HepG2 (cell line): ENCODE results near the gene SERPINB1. TPM values are rescaled to one million over a fixed set of nuclear protein-coding genes. Genes with fewer than 3 reads are reported as not detected.

Experiments used
- BRD4 ChIP-seq: sonication (generic); formaldehyde crosslinking; IDR thresholded peaks from 2 replicates; pipeline ENCODE4 v1.4.0; 2020; ENCODE audit warnings: missing genetic modification reagents
- CHD2 ChIP-seq: IDR thresholded peaks from 2 replicates; pipeline ENCODE4 v1.6.1; 2011; ENCODE audit warnings: low read depth, low read length, improper control_type of control experiment
- DPF2 ChIP-seq: sonication (generic); formaldehyde crosslinking; IDR thresholded peaks from 2 replicates; pipeline ENCODE4 v1.4.0; 2020; ENCODE audit warnings: mild to moderate bottlenecking, low read depth, missing genetic modification reagents, borderline replicate concordance
- HDAC6 ChIP-seq: fragments of 200-600 bp; sonication (generic); IDR thresholded peaks from 2 replicates; pipeline ENCODE4 v1.7.0; 2017; ENCODE audit warnings: mild to moderate bottlenecking, antibody characterized with exemption, low read length, low read depth
- NFE2 ChIP-seq: sonication (generic); formaldehyde crosslinking; IDR thresholded peaks from 2 replicates; pipeline ENCODE4 v1.4.0; 2020; ENCODE audit warnings: missing genetic modification reagents
- POLR2AphosphoS5 ChIP-seq: IDR thresholded peaks from 2 replicates; pipeline ENCODE4 v1.6.1; 2012; ENCODE audit warnings: low read depth, low read length
- TCF12 ChIP-seq, 2 experiments: fragments of 450-650 bp in 1 of 2; sonication (generic) in 1 of 2; formaldehyde crosslinking in 1 of 2; IDR thresholded peaks; 2 replicates each; pipeline versions ENCODE4 v1.6.1 to v1.8.0; 2017 to 2022; ENCODE audit warnings: antibody characterized with exemption in 1 of 2, mild to moderate bottlenecking in 1 of 2, missing genetic modification reagents in 1 of 2, moderate library complexity in 1 of 2
- XRCC5 ChIP-seq: fragments of 200-400 bp; formaldehyde crosslinking; optimal IDR thresholded peaks from 2 replicates; pipeline ENCODE3; 2017; ENCODE audit warnings: mild to moderate bottlenecking, low read length
- ZKSCAN8 ChIP-seq: IDR thresholded peaks from 2 replicates; pipeline ENCODE4 v1.6.1; 2016; ENCODE audit warnings: borderline replicate concordance, missing genetic modification reagents, missing compliant biosample characterization
- ZNF10 ChIP-seq: sonication (generic); formaldehyde crosslinking; IDR thresholded peaks from 2 replicates; pipeline ENCODE4 v1.4.0; 2020; ENCODE audit warnings: mild to moderate bottlenecking, low read depth, missing genetic modification reagents, borderline replicate concordance
- ZNF20 ChIP-seq: sonication (generic); formaldehyde crosslinking; IDR thresholded peaks from 2 replicates; pipeline ENCODE4 v1.4.0; 2020; ENCODE audit warnings: mild to moderate bottlenecking, moderate library complexity, missing genetic modification reagents
- ZNF530 ChIP-seq: sonication (generic); formaldehyde crosslinking; IDR thresholded peaks from 2 replicates; pipeline ENCODE4 v1.5.0; 2020; ENCODE audit warnings: low read depth, mild to moderate bottlenecking, missing genetic modification reagents
- ZNF572 ChIP-seq: sonication (generic); formaldehyde crosslinking; IDR thresholded peaks from 2 replicates; pipeline ENCODE4 v1.5.1; 2020; ENCODE audit warnings: mild to moderate bottlenecking, missing genetic modification reagents
- ZNF619 ChIP-seq: sonication (generic); formaldehyde crosslinking; IDR thresholded peaks from 2 replicates; pipeline ENCODE4 v1.4.0; 2020; ENCODE audit warnings: mild to moderate bottlenecking, missing genetic modification reagents
- ZNF652 ChIP-seq: IDR thresholded peaks from 2 replicates; pipeline ENCODE4 v1.6.1; 2016; ENCODE audit warnings: low read depth, borderline replicate concordance
- ZNF790 ChIP-seq: sonication (generic); formaldehyde crosslinking; IDR thresholded peaks from 2 replicates; pipeline ENCODE4 v1.8.0; 2022; ENCODE audit warnings: missing genetic modification reagents, mild to moderate bottlenecking, borderline replicate concordance
- ZSCAN22 ChIP-seq: sonication (generic); formaldehyde crosslinking; IDR thresholded peaks from 2 replicates; pipeline ENCODE4 v1.4.0; 2020; ENCODE audit warnings: mild to moderate bottlenecking, missing genetic modification reagents
- polyA plus RNA-seq, 8 experiments: library from polyadenylated mRNA; depleted of rRNA in 3 of 8; stranded (reverse) in 7 of 8; unstranded in 1 of 8; fragments of >200 nt; fragmentation: Illumina TruSeq in 4 of 8; extraction: Trizol in 4 of 8; gene quantifications; 2 replicates each; pipeline versions ENCODE4 v1.2.1 to v1.2.3, GENCODE V29; 2011 to 2016; ENCODE audit warnings: low read depth in 4 of 8, missing spikeins in 1 of 8, mixed read lengths in 1 of 8; ENCODE audit not compliant: insufficient read depth in 1 of 8
- total RNA-seq, 5 experiments: library from RNA; depleted of rRNA; stranded (reverse); fragments of >200 nt; fragmentation: Illumina TruSeq; extraction: Trizol; gene quantifications; 2 replicates each; pipeline ENCODE4 v1.2.3, GENCODE V29; 2016; ENCODE audit warnings: low read depth in 1 of 5
- TF ChIP-seq, protein P1 (sequence below): IDR thresholded peaks from 2 replicates; pipeline ENCODE4 v1.6.1; 2018; ENCODE audit warnings: missing genetic modification reagents
- TF ChIP-seq, protein P2 (sequence below): sonication (generic); formaldehyde crosslinking; IDR thresholded peaks from 2 replicates; pipeline ENCODE4 v1.4.0; 2020; ENCODE audit warnings: low read depth, missing genetic modification reagents
- TF ChIP-seq, protein P3 (sequence below): sonication (generic); formaldehyde crosslinking; IDR thresholded peaks from 2 replicates; pipeline ENCODE4 v1.9.0; 2021; ENCODE audit warnings: missing genetic modification reagents, borderline replicate concordance

The SERPINB1 gene
- total and polyA plus RNA-seq, 2 of the 13 experiments (the other 11 are each of a cell fraction or from before 2014, with no cell fraction given) = 41.4 to 60.5 TPM

DNA sequence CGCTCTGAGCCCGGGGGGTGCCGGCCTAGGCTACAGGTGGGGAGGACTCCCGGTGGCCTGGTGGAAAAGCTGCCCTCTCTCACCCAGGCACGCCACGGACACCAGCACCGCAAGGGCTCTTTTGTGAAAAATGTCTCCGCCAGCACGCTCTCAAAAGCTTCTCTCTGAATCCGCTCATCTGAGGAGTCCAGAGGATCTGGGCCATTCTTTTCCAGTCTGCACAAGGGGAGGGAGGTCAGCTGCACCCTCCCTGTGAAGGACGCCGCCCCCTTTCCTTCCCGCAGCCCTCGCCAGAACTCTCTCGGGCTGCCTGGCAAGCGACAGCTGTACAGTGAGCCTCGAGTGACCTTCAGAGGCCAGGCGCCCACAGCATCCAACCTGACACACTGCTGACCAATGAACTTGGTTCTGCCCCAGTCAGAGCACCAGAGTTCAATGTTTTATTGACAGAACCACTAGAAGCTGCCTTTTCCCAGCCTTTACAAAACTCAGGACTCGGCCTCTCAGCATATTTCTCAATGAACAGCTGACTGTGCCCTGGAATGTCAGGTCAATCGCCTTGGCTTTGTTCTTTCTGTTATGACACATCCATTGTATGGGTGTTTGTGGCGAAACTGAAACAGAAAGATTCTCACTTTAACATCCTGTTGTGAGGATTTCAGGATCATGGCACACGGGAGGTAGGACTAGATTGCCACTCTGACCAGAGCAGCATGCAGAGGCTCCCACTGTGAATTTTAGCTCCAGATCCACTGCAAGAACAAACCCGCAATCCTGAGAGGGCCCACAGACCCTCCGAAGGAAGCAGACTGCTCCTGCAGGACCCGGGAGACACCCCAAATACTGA, 34.8 kb upstream of the SERPINB1 start (continued):
- TF ChIP-seq CHD2 (no peak), ZNF652 (peak; percentile 76), ZNF10 (CRISPR knock-in tag) (no peak), ZNF530 (CRISPR knock-in tag) (no peak), NFE2 (CRISPR knock-in tag) (no peak), ZSCAN22 (CRISPR knock-in tag) (0 out of 2 replicates have a peak, but pooled peaks have one; percentile 28), XRCC5 (peak; percentile 94), ZNF619 (CRISPR knock-in tag) (0 out of 2 replicates have a peak, but pooled peaks have one; percentile 23), TCF12 (IDR thresholded peaks at IDR 0.05) (no peak), TCF12 (CRISPR knock-in tag; IDR thresholded peaks at IDR 0.05) (peak; percentile 96), ZNF790 (CRISPR knock-in tag) (no peak), HDAC6 (no peak), ZKSCAN8 (CRISPR knock-in tag) (peak; percentile 98), ZNF20 (CRISPR knock-in tag) (peak; percentile 75; the same call in 1 of the 2 replicates), BRD4 (CRISPR knock-in tag) (peak; percentile 89; the same call in 1 of the 2 replicates), ZNF572 (CRISPR knock-in tag) (peak; percentile 86; the same call in 1 of the 2 replicates), POLR2AphosphoS5 (peak; percentile 50), DPF2 (CRISPR knock-in tag) (peak; percentile 87)
- TF ChIP-seq, protein P1, sequence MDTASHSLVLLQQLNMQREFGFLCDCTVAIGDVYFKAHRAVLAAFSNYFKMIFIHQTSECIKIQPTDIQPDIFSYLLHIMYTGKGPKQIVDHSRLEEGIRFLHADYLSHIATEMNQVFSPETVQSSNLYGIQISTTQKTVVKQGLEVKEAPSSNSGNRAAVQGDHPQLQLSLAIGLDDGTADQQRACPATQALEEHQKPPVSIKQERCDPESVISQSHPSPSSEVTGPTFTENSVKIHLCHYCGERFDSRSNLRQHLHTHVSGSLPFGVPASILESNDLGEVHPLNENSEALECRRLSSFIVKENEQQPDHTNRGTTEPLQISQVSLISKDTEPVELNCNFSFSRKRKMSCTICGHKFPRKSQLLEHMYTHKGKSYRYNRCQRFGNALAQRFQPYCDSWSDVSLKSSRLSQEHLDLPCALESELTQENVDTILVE (CRISPR knock-in tag) = peak; percentile 98
- TF ChIP-seq, protein P2, sequence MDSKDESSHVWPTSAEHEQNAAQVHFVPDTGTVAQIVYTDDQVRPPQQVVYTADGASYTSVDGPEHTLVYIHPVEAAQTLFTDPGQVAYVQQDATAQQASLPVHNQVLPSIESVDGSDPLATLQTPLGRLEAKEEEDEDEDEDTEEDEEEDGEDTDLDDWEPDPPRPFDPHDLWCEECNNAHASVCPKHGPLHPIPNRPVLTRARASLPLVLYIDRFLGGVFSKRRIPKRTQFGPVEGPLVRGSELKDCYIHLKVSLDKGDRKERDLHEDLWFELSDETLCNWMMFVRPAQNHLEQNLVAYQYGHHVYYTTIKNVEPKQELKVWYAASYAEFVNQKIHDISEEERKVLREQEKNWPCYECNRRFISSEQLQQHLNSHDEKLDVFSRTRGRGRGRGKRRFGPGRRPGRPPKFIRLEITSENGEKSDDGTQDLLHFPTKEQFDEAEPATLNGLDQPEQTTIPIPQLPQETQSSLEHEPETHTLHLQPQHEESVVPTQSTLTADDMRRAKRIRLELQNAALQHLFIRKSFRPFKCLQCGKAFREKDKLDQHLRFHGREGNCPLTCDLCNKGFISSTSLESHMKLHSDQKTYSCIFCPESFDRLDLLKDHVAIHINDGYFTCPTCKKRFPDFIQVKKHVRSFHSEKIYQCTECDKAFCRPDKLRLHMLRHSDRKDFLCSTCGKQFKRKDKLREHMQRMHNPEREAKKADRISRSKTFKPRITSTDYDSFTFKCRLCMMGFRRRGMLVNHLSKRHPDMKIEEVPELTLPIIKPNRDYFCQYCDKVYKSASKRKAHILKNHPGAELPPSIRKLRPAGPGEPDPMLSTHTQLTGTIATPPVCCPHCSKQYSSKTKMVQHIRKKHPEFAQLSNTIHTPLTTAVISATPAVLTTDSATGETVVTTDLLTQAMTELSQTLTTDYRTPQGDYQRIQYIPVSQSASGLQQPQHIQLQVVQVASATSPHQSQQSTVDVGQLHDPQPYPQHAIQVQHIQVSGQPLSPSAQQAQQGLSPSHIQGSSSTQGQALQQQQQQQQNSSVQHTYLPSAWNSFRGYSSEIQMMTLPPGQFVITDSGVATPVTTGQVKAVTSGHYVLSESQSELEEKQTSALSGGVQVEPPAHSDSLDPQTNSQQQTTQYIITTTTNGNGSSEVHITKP (CRISPR knock-in tag) = peak; percentile 93
- TF ChIP-seq, protein P3, sequence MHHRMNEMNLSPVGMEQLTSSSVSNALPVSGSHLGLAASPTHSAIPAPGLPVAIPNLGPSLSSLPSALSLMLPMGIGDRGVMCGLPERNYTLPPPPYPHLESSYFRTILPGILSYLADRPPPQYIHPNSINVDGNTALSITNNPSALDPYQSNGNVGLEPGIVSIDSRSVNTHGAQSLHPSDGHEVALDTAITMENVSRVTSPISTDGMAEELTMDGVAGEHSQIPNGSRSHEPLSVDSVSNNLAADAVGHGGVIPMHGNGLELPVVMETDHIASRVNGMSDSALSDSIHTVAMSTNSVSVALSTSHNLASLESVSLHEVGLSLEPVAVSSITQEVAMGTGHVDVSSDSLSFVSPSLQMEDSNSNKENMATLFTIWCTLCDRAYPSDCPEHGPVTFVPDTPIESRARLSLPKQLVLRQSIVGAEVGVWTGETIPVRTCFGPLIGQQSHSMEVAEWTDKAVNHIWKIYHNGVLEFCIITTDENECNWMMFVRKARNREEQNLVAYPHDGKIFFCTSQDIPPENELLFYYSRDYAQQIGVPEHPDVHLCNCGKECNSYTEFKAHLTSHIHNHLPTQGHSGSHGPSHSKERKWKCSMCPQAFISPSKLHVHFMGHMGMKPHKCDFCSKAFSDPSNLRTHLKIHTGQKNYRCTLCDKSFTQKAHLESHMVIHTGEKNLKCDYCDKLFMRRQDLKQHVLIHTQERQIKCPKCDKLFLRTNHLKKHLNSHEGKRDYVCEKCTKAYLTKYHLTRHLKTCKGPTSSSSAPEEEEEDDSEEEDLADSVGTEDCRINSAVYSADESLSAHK (CRISPR knock-in tag) = no peak; the same call in 1 of the 2 replicates
